HL-60 (cell line): ENCODE data around the gene TMTC2.

Experiments used
- DNase-seq, 2 experiments: peaks; one replicate each; pipeline ENCODE4 v3.0.0-alpha.2; 2010 to 2020; ENCODE audit warnings: low read depth in 1 of 2, low spot score in 1 of 2
- H3K27ac ChIP-seq: fragments of 250-450 bp; sonication (Bioruptor Pico); replicated peaks from 2 replicates; pipeline ENCODE4 v1.5.1; 2020; ENCODE audit warnings: mild to moderate bottlenecking, moderate library complexity
- H3K27me3 ChIP-seq: fragments of 250-450 bp; sonication (Bioruptor Pico); 2 replicates; pipeline ENCODE4 v1.5.1; 2021; ENCODE audit warnings: mild to moderate bottlenecking, moderate library complexity; ENCODE audit not compliant: insufficient read depth, poor library complexity, severe bottlenecking
- H3K4me3 ChIP-seq: replicated peaks from 2 replicates; pipeline ENCODE4 v1.5.1; 2011; ENCODE audit warnings: mild to moderate bottlenecking, control low read depth, low read length; ENCODE audit not compliant: insufficient read depth
- GABPA ChIP-seq: IDR thresholded peaks from 2 replicates; pipeline ENCODE4 v1.6.1; 2012; ENCODE audit warnings: low read depth
- POLR2AphosphoS5 ChIP-seq: IDR thresholded peaks from 2 replicates; pipeline ENCODE4 v1.6.1; 2012; ENCODE audit warnings: low read depth
- SPI1 ChIP-seq: IDR thresholded peaks from 2 replicates; pipeline ENCODE4 v1.6.1; 2012; ENCODE audit warnings: low read depth, mild to moderate bottlenecking, borderline replicate concordance
- TF ChIP-seq, protein P1 (sequence below): IDR thresholded peaks from one replicate; pipeline ENCODE4 v1.5.1; 2011; ENCODE audit warnings: low read length, control low read depth, inconsistent platforms; ENCODE audit not compliant: insufficient read depth
- TF ChIP-seq, protein P2 (sequence below): IDR thresholded peaks from 2 replicates; pipeline ENCODE4 v1.6.1; 2012; ENCODE audit warnings: low read depth; ENCODE audit not compliant: insufficient replicate concordance

Gene TMTC2

DNA sequence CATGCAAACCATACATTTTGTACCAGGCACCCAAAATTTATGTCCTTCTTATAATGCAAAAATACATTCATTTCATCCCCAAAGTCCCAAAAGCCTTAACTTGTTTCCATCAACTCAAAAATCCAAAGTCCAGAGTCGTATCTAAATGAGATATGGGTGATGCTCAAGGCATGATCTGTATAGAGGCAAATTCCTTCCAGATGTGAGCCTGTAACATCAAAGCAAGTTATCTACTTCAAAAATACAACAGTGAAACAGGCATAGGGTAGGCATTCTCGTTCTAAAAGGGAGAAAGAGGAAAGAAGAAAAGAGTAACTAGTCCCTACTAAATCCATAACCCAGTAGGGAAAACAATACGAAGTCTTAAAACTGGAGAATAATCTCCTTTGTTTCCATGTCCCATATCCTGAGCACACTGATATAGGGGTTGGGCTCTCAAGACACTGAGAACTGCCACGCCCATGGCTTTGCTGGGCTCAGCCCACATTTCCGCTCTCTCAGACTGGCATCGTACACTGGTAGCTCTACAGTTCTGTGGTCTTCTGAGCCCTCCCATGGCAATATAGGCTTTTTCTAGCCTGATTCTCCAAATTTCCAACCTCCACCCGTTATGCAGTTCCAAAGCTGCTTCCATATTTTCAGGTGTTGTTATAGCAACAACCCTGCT, 232.8 kb downstream of the TMTC2 start:
- no peak for DNase-seq
- TF ChIP-seq, protein P1, sequence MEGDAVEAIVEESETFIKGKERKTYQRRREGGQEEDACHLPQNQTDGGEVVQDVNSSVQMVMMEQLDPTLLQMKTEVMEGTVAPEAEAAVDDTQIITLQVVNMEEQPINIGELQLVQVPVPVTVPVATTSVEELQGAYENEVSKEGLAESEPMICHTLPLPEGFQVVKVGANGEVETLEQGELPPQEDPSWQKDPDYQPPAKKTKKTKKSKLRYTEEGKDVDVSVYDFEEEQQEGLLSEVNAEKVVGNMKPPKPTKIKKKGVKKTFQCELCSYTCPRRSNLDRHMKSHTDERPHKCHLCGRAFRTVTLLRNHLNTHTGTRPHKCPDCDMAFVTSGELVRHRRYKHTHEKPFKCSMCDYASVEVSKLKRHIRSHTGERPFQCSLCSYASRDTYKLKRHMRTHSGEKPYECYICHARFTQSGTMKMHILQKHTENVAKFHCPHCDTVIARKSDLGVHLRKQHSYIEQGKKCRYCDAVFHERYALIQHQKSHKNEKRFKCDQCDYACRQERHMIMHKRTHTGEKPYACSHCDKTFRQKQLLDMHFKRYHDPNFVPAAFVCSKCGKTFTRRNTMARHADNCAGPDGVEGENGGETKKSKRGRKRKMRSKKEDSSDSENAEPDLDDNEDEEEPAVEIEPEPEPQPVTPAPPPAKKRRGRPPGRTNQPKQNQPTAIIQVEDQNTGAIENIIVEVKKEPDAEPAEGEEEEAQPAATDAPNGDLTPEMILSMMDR: no peak
- TF ChIP-seq, protein P2, sequence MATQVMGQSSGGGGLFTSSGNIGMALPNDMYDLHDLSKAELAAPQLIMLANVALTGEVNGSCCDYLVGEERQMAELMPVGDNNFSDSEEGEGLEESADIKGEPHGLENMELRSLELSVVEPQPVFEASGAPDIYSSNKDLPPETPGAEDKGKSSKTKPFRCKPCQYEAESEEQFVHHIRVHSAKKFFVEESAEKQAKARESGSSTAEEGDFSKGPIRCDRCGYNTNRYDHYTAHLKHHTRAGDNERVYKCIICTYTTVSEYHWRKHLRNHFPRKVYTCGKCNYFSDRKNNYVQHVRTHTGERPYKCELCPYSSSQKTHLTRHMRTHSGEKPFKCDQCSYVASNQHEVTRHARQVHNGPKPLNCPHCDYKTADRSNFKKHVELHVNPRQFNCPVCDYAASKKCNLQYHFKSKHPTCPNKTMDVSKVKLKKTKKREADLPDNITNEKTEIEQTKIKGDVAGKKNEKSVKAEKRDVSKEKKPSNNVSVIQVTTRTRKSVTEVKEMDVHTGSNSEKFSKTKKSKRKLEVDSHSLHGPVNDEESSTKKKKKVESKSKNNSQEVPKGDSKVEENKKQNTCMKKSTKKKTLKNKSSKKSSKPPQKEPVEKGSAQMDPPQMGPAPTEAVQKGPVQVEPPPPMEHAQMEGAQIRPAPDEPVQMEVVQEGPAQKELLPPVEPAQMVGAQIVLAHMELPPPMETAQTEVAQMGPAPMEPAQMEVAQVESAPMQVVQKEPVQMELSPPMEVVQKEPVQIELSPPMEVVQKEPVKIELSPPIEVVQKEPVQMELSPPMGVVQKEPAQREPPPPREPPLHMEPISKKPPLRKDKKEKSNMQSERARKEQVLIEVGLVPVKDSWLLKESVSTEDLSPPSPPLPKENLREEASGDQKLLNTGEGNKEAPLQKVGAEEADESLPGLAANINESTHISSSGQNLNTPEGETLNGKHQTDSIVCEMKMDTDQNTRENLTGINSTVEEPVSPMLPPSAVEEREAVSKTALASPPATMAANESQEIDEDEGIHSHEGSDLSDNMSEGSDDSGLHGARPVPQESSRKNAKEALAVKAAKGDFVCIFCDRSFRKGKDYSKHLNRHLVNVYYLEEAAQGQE: no peak
- TF ChIP-seq POLR2AphosphoS5: no peak
- no peak for TF ChIP-seq SPI1
- TF ChIP-seq GABPA: no peak
- Histone ChIP-seq H3K27ac (no peak overlapping the region), H3K27me3 (no peaks in the 10 kb centered on the region), H3K4me3 (no peak overlapping the region)

GRCh38 chr12:82923935-82924334, 237.2 kb downstream of the TMTC2 start:
- no peaks in the 10 kb centered on the region for H3K27me3 ChIP-seq
- no peak overlapping the region for H3K4me3 ChIP-seq
- no peak for DNase-seq
- TF ChIP-seq POLR2AphosphoS5 (no peak), SPI1 (no peak), GABPA (no peak)
- TF ChIP-seq, protein P1: no peak
- TF ChIP-seq, protein P2: no peak
- H3K27ac ChIP-seq: no peak overlapping the region

DNA sequence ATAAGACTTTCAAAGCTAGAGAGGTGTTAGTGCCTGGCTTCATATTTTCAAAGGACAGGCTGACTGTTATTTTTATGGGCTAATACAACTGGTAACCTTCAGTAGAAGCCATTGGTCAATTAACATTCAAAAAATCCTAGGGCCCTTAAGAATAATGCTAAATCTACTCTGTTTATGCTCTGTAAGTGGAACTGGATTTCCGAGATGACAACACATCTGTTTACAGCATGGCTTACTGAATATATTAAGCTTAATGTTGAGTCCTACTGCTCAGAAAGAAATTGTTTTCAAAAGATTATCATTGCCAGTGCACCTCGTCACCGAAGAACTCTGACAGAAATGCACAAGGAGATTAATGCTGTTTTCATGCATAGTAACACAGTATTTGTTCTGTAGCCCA, 239.9 kb downstream of the TMTC2 start:
- Histone ChIP-seq H3K27ac (no peak overlapping the region), H3K4me3 (no peak overlapping the region), H3K27me3 (no peaks in the 10 kb centered on the region)
- TF ChIP-seq, protein P2: no peak
- TF ChIP-seq, protein P1: no peak
- TF ChIP-seq GABPA: no peak
- no peak for TF ChIP-seq SPI1
- no peak for TF ChIP-seq POLR2AphosphoS5
- DNase-seq: no peak
